ENCODE results near the gene ZSCAN1. TPM values are rescaled to one million over a fixed set of nuclear protein-coding genes. Genes with fewer than 3 reads are reported as not detected.
A peak's percentile ranks its signal among the peaks of the same experiment; 100 is the strongest.

The ZSCAN1 gene
- total and polyA plus RNA-seq, 4 donors, result 0.30 to 1.7 (median 0.88) TPM

DNA sequence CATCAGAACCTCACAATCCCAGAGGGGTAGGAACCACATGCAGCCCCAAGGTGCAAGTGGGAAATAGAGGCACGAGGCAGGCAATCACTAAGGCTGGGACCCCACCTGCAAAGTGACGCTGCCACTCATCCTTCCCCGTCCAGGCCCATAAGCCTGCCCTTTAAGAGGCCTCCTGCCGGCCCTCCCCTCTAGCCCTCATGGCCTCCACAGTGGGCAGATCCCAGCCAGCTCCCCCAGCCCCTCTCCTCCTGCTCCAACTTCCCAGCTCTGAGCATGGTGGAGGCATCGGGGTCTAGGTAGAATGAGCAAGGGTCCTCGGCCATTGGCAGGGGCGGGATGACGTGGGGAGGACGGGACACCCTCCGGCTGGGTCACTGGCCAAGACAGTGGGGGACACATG lies 61.5 kb downstream of the ZSCAN1 start:
- no peak for TF ChIP-seq CTCF (IDR thresholded peaks at IDR 0.05; ENCODE audit: control extremely low read depth, extremely low read depth)
- H3K27me3 ChIP-seq (ENCODE audit: control insufficient read depth in 3 of 3, insufficient read depth in 3 of 3, low read length in 2 of 3), result no peaks in the 10 kb centered on the region
- H3K4me1 ChIP-seq (ENCODE audit: control insufficient read depth in 5 of 5, insufficient read depth in 5 of 5, low read length in 5 of 5), result peaks cover 0 to 10% (median 6%) of the 10 kb centered on the region in 5 donors
- no peak overlapping the region for H3K27ac ChIP-seq (ENCODE audit: low read depth in 1 of 2, low read length in 1 of 2)
- WGBS, 2 donors, result 97 to 99% methylated on average over 10 of the region's 10 CpGs
- peaks cover 0 to 7% (median 1%) of the 10 kb centered on the region in 4 donors for H3K36me3 ChIP-seq (ENCODE audit: control insufficient read depth in 4 of 4, insufficient read depth in 4 of 4, low read length in 4 of 4)
- no peak overlapping the region for H3K9ac ChIP-seq (ENCODE audit: insufficient read depth in 1 of 2, low read length in 2 of 2)
- DNase-seq (no peak), ATAC-seq (ENCODE audit: insufficient read depth, low FRiP score) (no peak)
- H3K9me3 ChIP-seq (ENCODE audit: control insufficient read depth in 4 of 4, insufficient read depth in 3 of 4, low read length in 3 of 4), result peaks cover 0 to 37% (median 0%) of the 10 kb centered on the region in 4 donors
- no peak overlapping the region for H3K4me3 ChIP-seq

GRCh38 chr19:58096884-58097283 lies 63.1 kb downstream of the ZSCAN1 start:
- DNase-seq, result no peak
- peak overlapping the region in 1 of 2 donors; percentile 30 for H3K27ac ChIP-seq (ENCODE audit: low read depth in 1 of 2, low read length in 1 of 2)

DNA sequence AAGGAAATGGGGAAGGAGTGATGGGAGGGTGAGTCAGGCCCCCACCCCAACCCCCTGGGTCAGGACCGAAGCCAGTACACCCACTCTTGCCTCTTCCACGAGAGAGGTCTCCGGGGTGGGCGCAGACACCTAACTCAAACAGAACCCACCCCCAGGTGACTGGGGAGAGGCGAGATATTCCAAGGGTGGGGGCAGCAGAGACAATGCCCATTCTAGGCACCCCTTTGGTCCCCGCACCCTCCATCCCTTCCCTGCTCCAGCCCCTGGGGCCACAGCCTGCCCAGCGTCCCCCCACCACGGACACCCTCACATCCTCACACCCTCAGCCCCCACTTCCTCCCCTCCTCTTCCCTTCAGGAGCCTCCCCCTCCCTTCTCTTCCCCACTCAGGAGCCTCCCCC lies 63.5 kb downstream of the ZSCAN1 start:
- Histone ChIP-seq H3K27me3 (ENCODE audit: control insufficient read depth in 3 of 3, insufficient read depth in 3 of 3, low read length in 2 of 3) (no peaks in the 10 kb centered on the region), H3K4me3 (peak overlapping the region; percentile 15), H3K4me1 (ENCODE audit: control insufficient read depth in 5 of 5, insufficient read depth in 5 of 5, low read length in 5 of 5) (peaks cover 0 to 10% (median 6%) of the 10 kb centered on the region in 5 donors), H3K9ac (ENCODE audit: insufficient read depth in 1 of 2, low read length in 2 of 2) (peak overlapping the region; percentile 92 to 96), H3K9me3 (ENCODE audit: control insufficient read depth in 4 of 4, insufficient read depth in 3 of 4, low read length in 3 of 4) (peaks cover 0 to 30% (median under 1%) of the 10 kb centered on the region in 4 donors), H3K27ac (ENCODE audit: low read depth in 1 of 2, low read length in 1 of 2) (peak overlapping the region in 1 of 2 donors; percentile 30), H3K36me3 (ENCODE audit: control insufficient read depth in 4 of 4, insufficient read depth in 4 of 4, low read length in 4 of 4) (peaks cover 0 to 7% (median 1%) of the 10 kb centered on the region in 4 donors)
- 43 to 47% methylated on average over 8 of the region's 8 CpGs for WGBS, 2 donors
- TF ChIP-seq CTCF (IDR thresholded peaks at IDR 0.05; ENCODE audit: control extremely low read depth, extremely low read depth), result no peak
- no peak for DNase-seq
- no peak for ATAC-seq (ENCODE audit: insufficient read depth, low FRiP score)

More at GRCh38 chr19:58096884-58097283, 63.1 kb downstream of the ZSCAN1 start:
- H3K36me3 ChIP-seq (ENCODE audit: control insufficient read depth in 4 of 4, insufficient read depth in 4 of 4, low read length in 4 of 4), result peaks cover 0 to 7% (median 1%) of the 10 kb centered on the region in 4 donors
- 86 to 95% methylated on average over 13 of the region's 13 CpGs for WGBS, 2 donors
- H3K9ac ChIP-seq (ENCODE audit: insufficient read depth in 1 of 2, low read length in 2 of 2), result peak overlapping the region in 1 of 2 donors; percentile 92
- peaks cover 0 to 31% (median 0%) of the 10 kb centered on the region in 4 donors for H3K9me3 ChIP-seq (ENCODE audit: control insufficient read depth in 4 of 4, insufficient read depth in 3 of 4, low read length in 3 of 4)
- TF ChIP-seq CTCF (IDR thresholded peaks at IDR 0.05; ENCODE audit: control extremely low read depth, extremely low read depth), result no peak
- no peak for ATAC-seq (ENCODE audit: insufficient read depth, low FRiP score)
- H3K4me3 ChIP-seq, result peak overlapping the region; percentile 15
- H3K4me1 ChIP-seq (ENCODE audit: control insufficient read depth in 5 of 5, insufficient read depth in 5 of 5, low read length in 5 of 5), result peaks cover 0 to 10% (median 6%) of the 10 kb centered on the region in 5 donors
- H3K27me3 ChIP-seq (ENCODE audit: control insufficient read depth in 3 of 3, insufficient read depth in 3 of 3, low read length in 2 of 3), result no peaks in the 10 kb centered on the region

Measured in lung (tissue), 12 donors.